PFSK-1 (cell line): ENCODE data around the gene TADA2B.

Experiments used
- FOXP2 ChIP-seq: optimal IDR thresholded peaks from 2 replicates; pipeline ENCODE3; 2011; ENCODE audit warnings: borderline replicate concordance, control low read depth, inconsistent platforms; ENCODE audit not compliant: insufficient read depth; ENCODE audit errors: extremely low read length, extremely low read depth
- POLR2AphosphoS5 ChIP-seq: IDR thresholded peaks from 2 replicates; pipeline ENCODE4 v1.6.1; 2012; ENCODE audit warnings: low read depth, mild to moderate bottlenecking, control low read depth, low read length, moderate library complexity
- SIN3A ChIP-seq: IDR thresholded peaks from 2 replicates; pipeline ENCODE4 v1.6.1; 2012; ENCODE audit warnings: mild to moderate bottlenecking, low read length, moderate library complexity, borderline replicate concordance; ENCODE audit not compliant: insufficient read depth
- TAF1 ChIP-seq: IDR thresholded peaks from 2 replicates; pipeline ENCODE4 v1.6.1; 2012; ENCODE audit warnings: low read length, control low read depth, borderline replicate concordance; ENCODE audit not compliant: insufficient read depth
- TF ChIP-seq, protein P1 (sequence below), 2 experiments: IDR thresholded peaks; 2 replicates each; pipeline versions ENCODE4 v1.6.1 to v1.8.0; 2011 to 2012; ENCODE audit warnings: low read depth in 2 of 2, low read length in 2 of 2, control low read depth in 1 of 2, inconsistent platforms in 1 of 2, mild to moderate bottlenecking in 1 of 2, moderate library complexity in 1 of 2; ENCODE audit not compliant: insufficient read depth in 1 of 2

TADA2B gene

DNA sequence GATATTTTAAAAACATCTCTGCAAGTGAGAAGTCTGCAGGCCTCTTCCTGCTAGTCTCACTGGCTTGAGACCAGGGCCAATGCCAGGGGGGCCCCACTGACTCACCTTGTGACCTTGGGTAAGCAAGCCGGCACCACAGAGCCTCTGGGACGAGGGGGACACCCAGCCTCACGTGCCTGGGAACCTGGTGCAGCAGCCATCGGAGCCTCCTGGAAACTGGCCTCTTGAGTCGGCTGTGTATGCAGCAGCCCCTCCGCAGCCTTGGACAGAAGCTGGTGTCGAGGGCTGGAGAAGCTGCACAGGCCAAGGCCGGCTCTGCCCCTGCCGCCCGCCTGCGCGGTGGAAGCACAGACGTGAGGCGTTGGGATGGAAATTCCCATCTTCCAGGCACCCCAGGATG lies 8.7 kb downstream of the TADA2B start:
- TF ChIP-seq FOXP2 (no peak), POLR2AphosphoS5 (no peak), TAF1 (no peak), SIN3A (no peak)
- TF ChIP-seq, protein P1, sequence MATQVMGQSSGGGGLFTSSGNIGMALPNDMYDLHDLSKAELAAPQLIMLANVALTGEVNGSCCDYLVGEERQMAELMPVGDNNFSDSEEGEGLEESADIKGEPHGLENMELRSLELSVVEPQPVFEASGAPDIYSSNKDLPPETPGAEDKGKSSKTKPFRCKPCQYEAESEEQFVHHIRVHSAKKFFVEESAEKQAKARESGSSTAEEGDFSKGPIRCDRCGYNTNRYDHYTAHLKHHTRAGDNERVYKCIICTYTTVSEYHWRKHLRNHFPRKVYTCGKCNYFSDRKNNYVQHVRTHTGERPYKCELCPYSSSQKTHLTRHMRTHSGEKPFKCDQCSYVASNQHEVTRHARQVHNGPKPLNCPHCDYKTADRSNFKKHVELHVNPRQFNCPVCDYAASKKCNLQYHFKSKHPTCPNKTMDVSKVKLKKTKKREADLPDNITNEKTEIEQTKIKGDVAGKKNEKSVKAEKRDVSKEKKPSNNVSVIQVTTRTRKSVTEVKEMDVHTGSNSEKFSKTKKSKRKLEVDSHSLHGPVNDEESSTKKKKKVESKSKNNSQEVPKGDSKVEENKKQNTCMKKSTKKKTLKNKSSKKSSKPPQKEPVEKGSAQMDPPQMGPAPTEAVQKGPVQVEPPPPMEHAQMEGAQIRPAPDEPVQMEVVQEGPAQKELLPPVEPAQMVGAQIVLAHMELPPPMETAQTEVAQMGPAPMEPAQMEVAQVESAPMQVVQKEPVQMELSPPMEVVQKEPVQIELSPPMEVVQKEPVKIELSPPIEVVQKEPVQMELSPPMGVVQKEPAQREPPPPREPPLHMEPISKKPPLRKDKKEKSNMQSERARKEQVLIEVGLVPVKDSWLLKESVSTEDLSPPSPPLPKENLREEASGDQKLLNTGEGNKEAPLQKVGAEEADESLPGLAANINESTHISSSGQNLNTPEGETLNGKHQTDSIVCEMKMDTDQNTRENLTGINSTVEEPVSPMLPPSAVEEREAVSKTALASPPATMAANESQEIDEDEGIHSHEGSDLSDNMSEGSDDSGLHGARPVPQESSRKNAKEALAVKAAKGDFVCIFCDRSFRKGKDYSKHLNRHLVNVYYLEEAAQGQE (IDR thresholded peaks at IDR 0.05; ENCODE audit: insufficient read depth in 1 of 2, low read depth in 2 of 2, low read length in 2 of 2), result no peak

DNA sequence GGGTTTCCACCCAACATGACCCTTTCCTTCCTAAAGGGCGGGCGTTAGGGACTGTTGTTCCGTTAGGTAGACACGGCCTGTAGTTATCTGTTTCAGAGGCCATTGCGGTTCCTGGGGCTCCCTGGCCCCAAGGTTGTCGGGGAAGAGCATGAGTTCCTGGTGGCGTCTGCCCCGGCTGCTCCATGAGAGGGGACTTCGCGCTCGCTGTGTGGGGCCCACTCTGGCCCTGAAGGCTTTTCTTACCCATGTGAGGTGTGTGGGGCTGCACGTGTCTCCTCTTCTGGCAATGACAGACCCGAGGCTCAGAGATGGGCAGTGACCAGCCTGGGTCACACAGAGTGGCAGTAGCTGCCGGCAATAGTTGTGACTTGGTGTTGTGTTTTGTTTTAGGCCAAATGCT lies 9.1 kb downstream of the TADA2B start:
- TF ChIP-seq FOXP2, result no peak
- no peak for TF ChIP-seq SIN3A

DNA sequence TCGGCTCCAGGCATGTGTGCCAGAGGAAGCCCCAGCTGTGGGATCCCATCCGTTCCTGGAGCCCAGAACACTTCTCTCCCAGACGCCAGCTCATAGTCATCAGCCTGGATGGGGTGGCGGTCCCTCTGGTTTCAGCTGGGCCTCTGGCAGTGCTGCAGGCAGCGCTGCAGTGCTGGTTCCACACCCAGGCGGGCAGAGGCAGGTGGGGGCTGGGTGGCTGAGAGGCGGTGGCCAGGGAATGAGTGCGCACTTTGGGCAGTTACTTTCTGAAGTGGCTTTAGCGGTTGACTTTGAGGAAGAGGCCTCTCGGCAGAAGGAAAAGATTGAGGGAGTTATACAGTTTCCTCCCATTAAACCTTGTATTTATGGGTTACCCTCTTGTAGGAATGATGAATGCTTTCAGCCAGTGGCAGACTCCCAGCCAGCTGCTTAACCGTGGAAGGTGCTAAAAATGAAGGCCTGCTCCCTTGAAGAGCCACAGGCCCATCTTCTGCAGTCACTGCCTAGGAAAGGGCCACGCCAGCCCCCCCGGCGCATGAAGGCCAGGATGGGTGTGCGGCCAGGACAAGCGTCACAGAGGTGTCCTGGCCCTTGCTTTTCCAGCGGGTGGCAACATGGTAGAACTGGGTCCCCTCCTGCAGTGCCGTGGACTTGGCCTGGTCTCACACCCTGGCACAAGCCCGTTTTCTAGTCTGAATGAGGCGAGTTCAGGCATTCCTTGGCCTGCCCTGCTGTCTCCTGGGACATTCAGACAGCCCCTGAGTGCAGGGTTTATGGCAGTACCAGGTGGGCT lies 9.9 kb downstream of the TADA2B start:
- TF ChIP-seq POLR2AphosphoS5 (no peak), FOXP2 (no peak), TAF1 (no peak), SIN3A (no peak)
- TF ChIP-seq, protein P1 (IDR thresholded peaks at IDR 0.05; ENCODE audit: insufficient read depth in 1 of 2, low read depth in 2 of 2, low read length in 2 of 2), result no peak

DNA sequence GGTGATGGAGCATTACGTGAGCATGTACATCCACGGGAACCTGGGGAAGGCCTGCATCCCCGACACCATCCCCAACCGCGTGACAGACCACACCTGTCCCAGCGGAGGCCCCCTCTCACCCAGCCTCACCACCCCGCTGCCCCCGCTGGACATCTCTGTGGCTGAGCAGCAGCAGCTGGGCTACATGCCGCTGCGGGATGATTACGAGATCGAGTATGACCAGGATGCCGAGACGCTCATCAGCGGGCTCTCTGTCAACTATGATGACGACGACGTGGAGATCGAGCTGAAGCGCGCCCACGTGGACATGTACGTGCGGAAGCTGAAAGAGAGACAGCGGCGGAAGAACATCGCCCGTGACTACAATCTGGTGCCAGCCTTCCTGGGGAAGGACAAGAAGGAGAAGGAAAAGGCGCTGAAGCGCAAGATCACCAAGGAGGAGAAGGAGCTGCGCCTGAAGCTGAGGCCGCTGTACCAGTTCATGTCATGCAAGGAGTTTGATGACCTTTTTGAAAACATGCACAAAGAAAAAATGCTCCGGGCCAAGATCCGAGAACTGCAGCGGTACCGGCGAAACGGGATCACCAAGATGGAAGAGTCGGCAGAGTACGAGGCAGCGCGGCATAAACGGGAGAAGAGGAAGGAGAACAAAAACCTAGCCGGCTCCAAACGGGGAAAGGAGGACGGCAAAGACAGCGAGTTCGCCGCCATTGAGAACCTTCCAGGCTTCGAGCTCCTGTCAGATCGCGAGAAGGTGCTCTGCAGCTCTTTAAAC lies 11.1 kb downstream of the TADA2B start:
- no peak for TF ChIP-seq POLR2AphosphoS5
- TF ChIP-seq, protein P1 (IDR thresholded peaks at IDR 0.05; ENCODE audit: insufficient read depth in 1 of 2, low read depth in 2 of 2, low read length in 2 of 2), result no peak

DNA sequence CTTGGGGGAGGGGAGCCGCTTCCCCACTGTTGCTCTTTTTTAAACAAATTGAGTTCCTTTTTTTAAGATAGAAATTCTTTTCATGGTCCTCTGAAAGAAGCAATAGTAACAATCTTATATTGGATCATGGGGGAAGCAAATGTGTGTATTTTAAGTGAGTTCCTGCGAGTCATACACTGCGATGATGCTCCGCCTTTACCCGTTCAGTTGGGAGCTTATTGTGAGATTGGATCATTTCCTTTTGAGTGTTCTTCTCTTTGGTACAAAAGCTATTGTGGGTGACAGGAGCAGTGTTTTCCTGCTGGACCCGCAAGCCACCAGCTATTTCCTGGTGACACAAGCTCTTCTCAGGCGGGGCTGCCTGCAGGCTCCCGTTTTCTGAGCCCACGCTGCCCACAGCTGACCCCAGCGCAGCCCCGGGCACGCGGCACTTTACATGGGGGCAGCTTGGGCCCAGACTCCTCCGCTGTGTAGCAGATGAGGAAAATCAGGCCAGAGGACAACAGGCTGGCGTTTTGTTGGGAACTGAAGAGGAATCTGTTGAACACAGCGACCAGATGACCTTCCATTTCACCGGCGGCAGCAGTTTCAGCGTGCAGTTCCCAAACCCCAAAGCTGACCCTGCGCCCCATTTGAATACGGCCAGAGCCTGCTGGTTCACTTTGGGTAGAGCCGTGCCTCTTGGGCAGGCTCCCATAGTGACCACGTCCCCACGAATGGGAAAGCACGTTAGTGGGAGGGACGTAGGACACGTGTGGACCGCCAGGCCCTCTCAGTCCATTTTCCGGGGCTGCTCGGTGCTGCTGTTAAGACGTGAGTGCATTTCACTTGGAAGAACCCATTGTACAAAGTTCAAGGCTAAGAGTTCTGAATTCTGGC lies 12.2 kb downstream of the TADA2B start:
- no peak for TF ChIP-seq FOXP2
- no peak for TF ChIP-seq POLR2AphosphoS5
- TF ChIP-seq, protein P1 (IDR thresholded peaks at IDR 0.05; ENCODE audit: insufficient read depth in 1 of 2, low read depth in 2 of 2, low read length in 2 of 2), result no peak
- TF ChIP-seq SIN3A, result no peak
- TF ChIP-seq TAF1, result no peak
